Activated CD8-positive, alpha-beta memory T cell treated with anti-CD3 and anti-CD28 coated beads for 24 hours (primary cell): Measurements from ENCODE around the gene LYPD1.
"Not testable (repeated sequence)": the region's sequence is repeated elsewhere in the genome, so short reads cannot be mapped to it uniquely, and the experiment has no call there.

Experiments
- DNase-seq: peaks from one replicate; pipeline ENCODE4 v3.0.0-alpha.2; 2020

The LYPD1 gene

GRCh38 chr2:132669908-132670495, at the start of gene LYPD1:
Gene LYPD1, minus strand, starts transcription at chr2:132670205. Its CDS starts 273 bp downstream, at chr2:132669932.
- DNase-seq, result no peak

- DNase-seq, result no peak
These were observed 49.5 kb upstream of the LYPD1 start for GRCh38 chr2:132719480-132719879.

GRCh38 chr2:132716954-132717353, 46.9 kb upstream of the LYPD1 start:
- DNase-seq, result no peak

GRCh38 chr2:132715386-132716351, 45.7 kb upstream of the LYPD1 start:
- no peak for DNase-seq

GRCh38 chr2:132703396-132703795, 33.4 kb upstream of the LYPD1 start:
- DNase-seq, result no peak

- no peak for DNase-seq
These were observed 31.8 kb upstream of the LYPD1 start for GRCh38 chr2:132701810-132702209.

- not testable (repeated sequence) for DNase-seq
These were observed 29.8 kb upstream of the LYPD1 start for GRCh38 chr2:132699802-132700201.

GRCh38 chr2:132698347-132698746, 28.3 kb upstream of the LYPD1 start:
- DNase-seq, result not testable (repeated sequence)

GRCh38 chr2:132697556-132698205, 27.7 kb upstream of the LYPD1 start:
- DNase-seq, result no peak

GRCh38 chr2:132692816-132693215, 22.8 kb upstream of the LYPD1 start:
- no peak for DNase-seq

GRCh38 chr2:132691556-132691955, 21.6 kb upstream of the LYPD1 start:
- no peak for DNase-seq

GRCh38 chr2:132690664-132691303, 20.8 kb upstream of the LYPD1 start:
- DNase-seq, result no peak

- DNase-seq, result no peak
These were observed 11.8 kb upstream of the LYPD1 start for GRCh38 chr2:132681766-132682165.

- no peak for DNase-seq
These were observed 10.5 kb upstream of the LYPD1 start for GRCh38 chr2:132680544-132680943.

GRCh38 chr2:132678483-132678882, 8.5 kb upstream of the LYPD1 start:
- DNase-seq, result no peak

- DNase-seq, result no peak
These were observed 7.7 kb upstream of the LYPD1 start for GRCh38 chr2:132677661-132678060.

GRCh38 chr2:132676999-132677398, 7.0 kb upstream of the LYPD1 start:
- DNase-seq, result no peak

- DNase-seq, result no peak
These were observed 1.3 kb upstream of the LYPD1 start for GRCh38 chr2:132671151-132671835.

GRCh38 chr2:132670496-132671150, 618 bp upstream of the LYPD1 start:
- DNase-seq, result no peak

GRCh38 chr2:132668987-132669907, 758 bp downstream of the LYPD1 start:
- no peak for DNase-seq
